GM19025 (cell line): ENCODE measurements around the gene SPDEF.

Source experiments
- ATAC-seq: cut with Tn5 transposase; IDR thresholded peaks from one replicate; pipeline ENCODE4 v1.9.1; 2021; ENCODE audit warnings: mild to moderate bottlenecking, low read depth, moderate library complexity; ENCODE audit not compliant: unreplicated experiment

SPDEF gene

GRCh38 chr6:34547701-34548644, 8.2 kb downstream of the SPDEF start:
- no peak for ATAC-seq

- ATAC-seq = no peak
These were observed 9.4 kb downstream of the SPDEF start for GRCh38 chr6:34546551-34547321.

- ATAC-seq = no peak
These were observed 11.2 kb downstream of the SPDEF start for GRCh38 chr6:34544776-34545471.

- no peak for ATAC-seq
These were observed 12.0 kb downstream of the SPDEF start for GRCh38 chr6:34544052-34544604.

GRCh38 chr6:34543421-34543820, 12.7 kb downstream of the SPDEF start:
- no peak for ATAC-seq

- ATAC-seq = no peak
These were observed 15.3 kb downstream of the SPDEF start for GRCh38 chr6:34540841-34541240.

- no peak for ATAC-seq
These were observed 15.9 kb downstream of the SPDEF start for GRCh38 chr6:34540222-34540621.

- ATAC-seq = no peak
These were observed 16.9 kb downstream of the SPDEF start for GRCh38 chr6:34539181-34539580.

GRCh38 chr6:34538581-34538980, 17.5 kb downstream of the SPDEF start:
- ATAC-seq = no peak

GRCh38 chr6:34537922-34538550, 18.1 kb downstream of the SPDEF start:
- no peak for ATAC-seq

- ATAC-seq = no peak
These were observed 18.9 kb downstream of the SPDEF start for GRCh38 chr6:34536959-34537848.

- ATAC-seq = no peak
These were observed 19.7 kb downstream of the SPDEF start for GRCh38 chr6:34536251-34536958.

- no peak for ATAC-seq
These were observed 20.5 kb downstream of the SPDEF start for GRCh38 chr6:34535646-34536045.

- ATAC-seq = no peak
These were observed 20.9 kb downstream of the SPDEF start for GRCh38 chr6:34535199-34535598.

- ATAC-seq = no peak
These were observed 21.5 kb downstream of the SPDEF start for GRCh38 chr6:34534656-34535055.

GRCh38 chr6:34534146-34534545, 22.0 kb downstream of the SPDEF start:
- no peak for ATAC-seq

GRCh38 chr6:34532230-34532629, 23.9 kb downstream of the SPDEF start:
- ATAC-seq = no peak

- ATAC-seq = no peak
These were observed 24.4 kb downstream of the SPDEF start for GRCh38 chr6:34531580-34532201.
